Right atrium auricular region (tissue), 2 donors: ENCODE measurements around the gene SYT8. TPM values are rescaled to one million over a fixed set of nuclear protein-coding genes. Genes with fewer than 3 reads are reported as not detected.

Experiments
- DNase-seq: peaks from one replicate; pipeline ENCODE4 v3.0.0-alpha.2; 2019; ENCODE audit warnings: low spot score
- H3K27ac ChIP-seq, 2 donors: fragments of 200-600 bp; sonication (generic); 1 replicate in 1 of 2; 2 replicates in 1 of 2; pipeline ENCODE4 v1.5.1; 2016 to 2019
- H3K27me3 ChIP-seq, 2 donors: fragments of 200-600 bp; sonication (generic); one replicate each; pipeline versions ENCODE4 v1.5.1 to v1.6.0; 2017 to 2019
- H3K36me3 ChIP-seq: fragments of 200-600 bp; sonication (generic); one replicate; pipeline ENCODE4 v1.5.1; 2016
- H3K4me1 ChIP-seq, 2 donors: fragments of 200-600 bp; sonication (generic); one replicate each; pipeline versions ENCODE4 v1.5.1 to v1.6.0; 2017 to 2019
- H3K4me3 ChIP-seq, 2 donors: fragments of 200-600 bp; sonication (generic); 1 replicate in 1 of 2; 2 replicates in 1 of 2; pipeline ENCODE4 v1.5.1; 2017 to 2019; ENCODE audit warnings: mild to moderate bottlenecking in 1 of 2, moderate library complexity in 1 of 2
- H3K9me3 ChIP-seq, 2 donors: fragments of 200-600 bp; sonication (generic); one replicate each; pipeline ENCODE4 v1.5.1; 2019
- total RNA-seq, 2 donors: library from RNA; depleted of rRNA; stranded (reverse); fragments of >200 nt; gene quantifications; one replicate each; pipeline ENCODE4 v1.1.0, GENCODE V29; 2016
- TF ChIP-seq, protein P1 (sequence below), 2 donors: fragments of 200-600 bp; sonication (generic); IDR thresholded peaks; one replicate each; pipeline ENCODE4 v1.5.1; 2019; ENCODE audit warnings: antibody characterized with exemption in 2 of 2

The SYT8 gene
- total RNA-seq, 2 donors from 2014 or later, result not detected

DNA sequence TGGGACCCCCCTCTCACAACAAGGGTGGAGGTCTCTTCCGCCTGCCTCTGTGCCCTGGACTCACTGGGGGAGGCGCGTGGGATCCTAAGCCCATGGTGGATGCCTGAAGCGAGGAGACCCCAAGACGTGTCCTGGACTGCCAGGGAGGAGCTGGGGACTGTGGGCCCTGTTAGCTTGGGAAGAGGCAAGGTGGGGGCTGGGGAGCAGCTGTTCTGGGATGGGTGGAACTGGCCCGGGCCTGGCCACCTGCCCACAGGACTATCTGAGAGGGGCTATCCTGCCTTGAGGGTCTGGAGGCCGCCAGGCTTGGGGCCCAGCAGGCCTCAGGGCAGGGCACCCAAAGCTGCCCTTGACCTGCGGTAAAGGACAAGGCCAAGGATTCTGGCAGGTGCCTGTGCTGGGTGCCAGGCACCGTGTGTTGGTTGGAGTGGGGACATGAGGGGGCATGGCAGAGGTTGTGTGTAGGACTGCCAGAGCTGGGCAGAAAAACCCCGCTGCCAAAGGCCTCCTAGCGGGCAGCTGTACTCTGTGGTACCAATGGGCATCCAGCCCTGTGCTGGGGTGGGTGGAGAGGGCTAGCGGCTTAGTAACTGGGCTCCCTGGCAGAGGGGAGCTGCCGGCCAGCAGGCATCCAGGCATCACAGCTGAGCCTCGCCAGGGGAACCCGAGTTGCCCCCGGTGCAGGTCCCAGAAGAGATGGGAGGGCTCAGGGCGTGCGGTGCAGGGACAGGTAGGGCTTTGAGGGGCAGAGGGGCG, 18.8 kb downstream of the SYT8 start:
- H3K4me3 ChIP-seq, result peak overlapping the region in 1 of 2 donors; percentile 11
- H3K27me3 ChIP-seq, result no peaks in the 10 kb centered on the region
- H3K9me3 ChIP-seq, result no peaks in the 10 kb centered on the region
- TF ChIP-seq, protein P1, sequence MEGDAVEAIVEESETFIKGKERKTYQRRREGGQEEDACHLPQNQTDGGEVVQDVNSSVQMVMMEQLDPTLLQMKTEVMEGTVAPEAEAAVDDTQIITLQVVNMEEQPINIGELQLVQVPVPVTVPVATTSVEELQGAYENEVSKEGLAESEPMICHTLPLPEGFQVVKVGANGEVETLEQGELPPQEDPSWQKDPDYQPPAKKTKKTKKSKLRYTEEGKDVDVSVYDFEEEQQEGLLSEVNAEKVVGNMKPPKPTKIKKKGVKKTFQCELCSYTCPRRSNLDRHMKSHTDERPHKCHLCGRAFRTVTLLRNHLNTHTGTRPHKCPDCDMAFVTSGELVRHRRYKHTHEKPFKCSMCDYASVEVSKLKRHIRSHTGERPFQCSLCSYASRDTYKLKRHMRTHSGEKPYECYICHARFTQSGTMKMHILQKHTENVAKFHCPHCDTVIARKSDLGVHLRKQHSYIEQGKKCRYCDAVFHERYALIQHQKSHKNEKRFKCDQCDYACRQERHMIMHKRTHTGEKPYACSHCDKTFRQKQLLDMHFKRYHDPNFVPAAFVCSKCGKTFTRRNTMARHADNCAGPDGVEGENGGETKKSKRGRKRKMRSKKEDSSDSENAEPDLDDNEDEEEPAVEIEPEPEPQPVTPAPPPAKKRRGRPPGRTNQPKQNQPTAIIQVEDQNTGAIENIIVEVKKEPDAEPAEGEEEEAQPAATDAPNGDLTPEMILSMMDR (IDR thresholded peaks at IDR 0.05), result no peak
- no peak for DNase-seq
- no peaks in the 10 kb centered on the region for H3K36me3 ChIP-seq
- H3K4me1 ChIP-seq, result no peaks in the 10 kb centered on the region
- H3K27ac ChIP-seq, result no peak overlapping the region

DNA sequence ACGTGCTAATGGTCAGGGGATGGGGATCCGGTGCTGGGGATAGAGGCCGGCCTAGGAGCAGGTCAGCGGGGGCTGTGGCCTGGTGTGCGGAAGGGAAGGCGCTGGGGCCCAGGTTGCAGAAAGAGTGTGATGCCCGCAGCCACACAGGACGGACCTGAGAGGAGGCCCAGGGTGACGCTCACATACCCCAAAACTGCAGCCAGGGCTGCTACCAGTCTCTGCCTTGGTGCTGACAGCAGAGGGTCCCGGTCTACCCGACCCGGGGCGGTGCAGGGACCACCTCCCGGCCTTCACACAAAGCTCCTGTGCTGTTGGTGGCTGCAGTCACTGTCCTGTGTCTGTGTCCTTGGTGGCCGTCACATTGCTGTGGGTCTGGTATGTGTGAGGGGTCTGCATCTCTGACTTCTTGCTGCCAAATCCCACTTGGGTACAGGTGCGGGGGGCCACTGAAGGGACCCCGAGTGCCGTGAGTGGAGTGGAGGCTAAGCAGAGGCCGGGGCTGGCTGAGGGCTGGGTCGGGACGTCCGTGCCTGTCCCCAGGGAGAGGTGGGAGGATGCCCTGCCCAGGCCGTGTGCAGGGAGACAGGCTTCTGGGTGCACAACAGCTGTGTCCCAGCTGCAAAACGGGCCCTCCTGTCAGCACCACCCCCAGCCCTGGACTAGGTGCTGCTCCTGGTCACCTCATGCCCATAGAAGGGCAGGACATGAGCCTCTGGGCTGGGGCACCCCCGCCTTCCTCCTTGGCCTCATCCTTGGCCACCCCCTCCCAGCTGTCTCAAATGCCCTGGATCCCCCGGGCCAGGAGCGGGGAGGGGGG, 19.6 kb downstream of the SYT8 start:
- no peak for DNase-seq
- TF ChIP-seq, protein P1 (IDR thresholded peaks at IDR 0.05), result no peak
- H3K36me3 ChIP-seq, result no peaks in the 10 kb centered on the region
- H3K27me3 ChIP-seq, result no peaks in the 10 kb centered on the region
- no peak overlapping the region for H3K27ac ChIP-seq
- H3K9me3 ChIP-seq, result no peaks in the 10 kb centered on the region
- peak overlapping the region in 1 of 2 donors; percentile 11 for H3K4me3 ChIP-seq
- H3K4me1 ChIP-seq, result no peaks in the 10 kb centered on the region

DNA sequence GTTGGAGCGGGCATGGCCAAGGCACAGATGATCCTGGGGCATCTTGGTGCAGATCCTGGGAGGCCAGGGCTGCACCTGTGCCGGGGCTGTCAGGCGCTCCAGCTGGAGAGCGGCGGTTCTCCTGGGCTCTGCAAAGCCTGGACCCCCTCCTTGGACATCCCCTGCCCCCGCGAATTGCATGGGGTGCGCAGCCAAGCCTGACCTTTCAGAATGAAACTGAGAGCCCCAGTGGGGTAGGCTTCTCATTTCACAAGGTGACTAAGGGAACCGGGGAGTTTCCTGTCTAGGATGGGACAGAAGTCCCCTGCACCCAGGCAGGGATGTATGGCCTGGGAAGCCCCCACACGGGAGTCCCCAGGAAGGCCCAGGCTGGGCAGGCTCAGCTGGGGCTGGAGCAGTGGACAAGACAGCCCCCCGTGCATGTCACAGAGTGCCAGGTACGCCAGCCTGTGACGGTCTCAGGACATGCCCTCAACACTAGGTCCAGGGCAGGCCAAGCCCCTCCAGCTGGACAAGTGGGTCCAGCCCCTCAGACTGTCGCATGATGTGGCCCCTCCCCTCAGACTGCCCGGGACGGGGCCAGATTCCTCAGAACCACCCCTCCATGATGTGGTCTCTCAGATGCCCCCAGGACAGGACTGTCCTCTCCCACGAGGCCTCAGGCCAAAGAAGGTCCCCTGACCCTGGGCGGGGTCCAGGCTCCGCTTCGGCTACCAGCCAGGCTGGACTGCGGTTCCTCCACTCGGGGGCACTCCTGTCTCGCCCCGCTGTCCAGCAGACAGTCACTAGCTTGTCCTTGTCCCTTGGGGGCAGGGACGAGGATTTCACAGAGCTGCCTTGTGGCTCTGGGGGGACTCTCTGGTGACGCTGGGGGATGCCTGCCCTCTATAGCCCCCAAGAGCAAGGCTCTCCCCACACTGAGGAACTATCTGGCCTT, 20.4 kb downstream of the SYT8 start:
- Histone ChIP-seq H3K9me3 (no peaks in the 10 kb centered on the region), H3K27me3 (no peaks in the 10 kb centered on the region), H3K4me3 (no peak overlapping the region), H3K4me1 (no peaks in the 10 kb centered on the region), H3K27ac (no peak overlapping the region), H3K36me3 (no peaks in the 10 kb centered on the region)
- DNase-seq, result no peak
- TF ChIP-seq, protein P1 (IDR thresholded peaks at IDR 0.05), result no peak

DNA sequence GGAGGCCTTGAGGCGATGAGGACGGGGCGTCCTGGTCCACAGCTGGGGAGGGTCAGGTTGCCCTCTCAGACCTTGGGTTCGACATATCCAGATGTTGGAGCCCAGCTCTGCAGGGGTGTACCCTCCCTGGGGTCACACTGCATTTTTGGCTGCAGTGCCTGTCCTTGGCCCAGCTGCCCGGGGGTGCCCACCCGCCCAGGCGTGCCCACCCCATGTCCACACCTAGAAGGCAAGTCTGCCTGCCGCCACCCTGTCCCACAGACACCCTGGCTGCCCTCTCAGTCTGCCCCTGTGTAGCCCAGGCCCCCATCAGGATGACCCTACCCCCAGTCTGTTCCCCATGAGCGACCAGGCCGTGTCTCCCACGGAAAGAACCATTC, 21.1 kb downstream of the SYT8 start:
- TF ChIP-seq, protein P1 (IDR thresholded peaks at IDR 0.05), result no peak
- Histone ChIP-seq H3K9me3 (no peaks in the 10 kb centered on the region), H3K36me3 (no peaks in the 10 kb centered on the region), H3K4me1 (no peaks in the 10 kb centered on the region), H3K4me3 (no peak overlapping the region), H3K27ac (no peak overlapping the region), H3K27me3 (no peaks in the 10 kb centered on the region)
- DNase-seq, result no peak

DNA sequence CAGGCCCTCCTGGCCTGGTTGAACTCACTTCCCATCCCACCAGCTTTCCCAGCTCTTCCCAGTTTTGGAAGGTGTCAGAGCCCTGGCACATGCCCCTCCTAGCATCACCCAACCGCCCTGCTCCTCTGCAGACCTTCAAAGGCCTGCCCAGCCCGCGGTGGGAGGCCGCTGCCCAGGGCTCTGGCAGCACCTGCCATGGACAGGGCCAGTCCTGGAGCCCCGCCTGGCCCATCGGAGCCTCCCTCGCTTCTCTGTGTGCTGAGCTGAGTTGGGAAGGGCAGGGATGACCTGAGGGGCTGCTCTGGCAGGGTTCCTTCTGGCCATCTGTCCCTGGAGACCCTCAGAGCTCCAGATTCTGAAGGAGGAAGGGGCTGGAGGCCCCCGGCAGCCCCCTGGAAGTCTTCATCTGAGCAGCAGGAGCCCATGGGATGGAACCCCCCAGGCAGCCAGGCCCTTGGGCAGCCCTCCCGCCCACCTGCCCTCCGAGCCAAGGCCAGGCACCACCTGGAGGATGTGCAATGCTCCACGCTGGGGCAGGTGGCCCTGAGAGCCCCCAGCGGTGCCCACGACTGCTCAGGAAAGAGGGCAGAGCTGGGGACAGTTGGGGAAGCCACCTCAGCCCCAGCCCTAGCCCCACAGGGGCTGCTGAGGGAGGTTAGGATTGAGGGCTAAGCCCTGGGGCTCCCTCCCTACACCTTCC, 21.7 kb downstream of the SYT8 start:
- H3K9me3 ChIP-seq, result no peaks in the 10 kb centered on the region
- no peaks in the 10 kb centered on the region for H3K4me1 ChIP-seq
- no peak overlapping the region for H3K4me3 ChIP-seq
- no peaks in the 10 kb centered on the region for H3K27me3 ChIP-seq
- no peaks in the 10 kb centered on the region for H3K36me3 ChIP-seq
- TF ChIP-seq, protein P1 (IDR thresholded peaks at IDR 0.05), result no peak
- H3K27ac ChIP-seq, result no peak overlapping the region
- no peak for DNase-seq
